ENCODE measurements around the gene MRPS35.

MRPS35 gene

DNA sequence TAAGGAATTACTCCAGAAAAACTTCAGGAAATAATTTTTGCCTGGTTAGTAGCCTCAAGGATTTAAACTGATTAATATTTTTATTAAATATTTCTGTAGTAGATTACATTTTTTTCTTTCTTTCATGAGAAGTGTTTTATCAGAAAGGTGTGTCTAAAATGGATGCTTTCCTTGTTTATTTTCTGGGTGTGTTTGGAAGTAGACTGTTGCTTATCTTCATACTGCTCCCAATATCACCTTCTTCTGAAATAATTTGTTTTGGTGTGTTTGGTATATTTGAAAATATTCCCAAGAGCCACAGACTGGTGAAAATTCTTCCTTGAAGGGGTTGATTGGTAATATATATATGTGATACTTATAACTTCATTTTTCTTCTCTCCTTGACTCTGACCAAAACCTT, 24.5 kb upstream of the MRPS35 start:
- DNase-seq (ENCODE audit: extremely low read depth, insufficient read length): no peak
- TF ChIP-seq, protein P1, sequence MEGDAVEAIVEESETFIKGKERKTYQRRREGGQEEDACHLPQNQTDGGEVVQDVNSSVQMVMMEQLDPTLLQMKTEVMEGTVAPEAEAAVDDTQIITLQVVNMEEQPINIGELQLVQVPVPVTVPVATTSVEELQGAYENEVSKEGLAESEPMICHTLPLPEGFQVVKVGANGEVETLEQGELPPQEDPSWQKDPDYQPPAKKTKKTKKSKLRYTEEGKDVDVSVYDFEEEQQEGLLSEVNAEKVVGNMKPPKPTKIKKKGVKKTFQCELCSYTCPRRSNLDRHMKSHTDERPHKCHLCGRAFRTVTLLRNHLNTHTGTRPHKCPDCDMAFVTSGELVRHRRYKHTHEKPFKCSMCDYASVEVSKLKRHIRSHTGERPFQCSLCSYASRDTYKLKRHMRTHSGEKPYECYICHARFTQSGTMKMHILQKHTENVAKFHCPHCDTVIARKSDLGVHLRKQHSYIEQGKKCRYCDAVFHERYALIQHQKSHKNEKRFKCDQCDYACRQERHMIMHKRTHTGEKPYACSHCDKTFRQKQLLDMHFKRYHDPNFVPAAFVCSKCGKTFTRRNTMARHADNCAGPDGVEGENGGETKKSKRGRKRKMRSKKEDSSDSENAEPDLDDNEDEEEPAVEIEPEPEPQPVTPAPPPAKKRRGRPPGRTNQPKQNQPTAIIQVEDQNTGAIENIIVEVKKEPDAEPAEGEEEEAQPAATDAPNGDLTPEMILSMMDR (IDR thresholded peaks at IDR 0.05; ENCODE audit: insufficient read depth, low read length, poor library complexity, severe bottlenecking): no peak
- no peak overlapping the region for H3K4me3 ChIP-seq (replicated peaks; ENCODE audit: low read depth, low read length)
- H3K27me3 ChIP-seq (replicated peaks; ENCODE audit: control insufficient read depth, insufficient read depth, low read length): no peaks in the 10 kb centered on the region
- H3K36me3 ChIP-seq (ENCODE audit: control insufficient read depth, insufficient read depth, low read length): no peaks in the 10 kb centered on the region; the same call in none of the 2 replicates

DNA sequence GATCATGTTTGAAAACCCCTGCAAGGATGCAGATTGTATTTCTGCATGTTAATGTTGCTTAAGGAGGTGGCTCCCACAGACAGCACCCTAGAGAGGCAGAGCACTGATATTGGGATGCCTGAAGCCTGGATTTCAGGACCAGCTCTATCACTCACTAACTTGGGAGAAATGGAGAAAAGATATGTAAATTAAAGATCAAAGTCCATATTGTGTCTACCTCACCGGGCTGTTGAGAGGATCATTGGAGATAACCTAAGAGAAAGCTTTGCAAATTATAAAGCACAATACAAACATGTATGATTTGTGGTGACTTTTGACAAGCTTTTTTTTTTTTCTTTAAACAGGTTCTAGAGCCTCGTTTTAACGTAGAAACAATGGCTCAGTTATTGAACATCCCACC, 22.0 kb upstream of the MRPS35 start:
- no peak overlapping the region for H3K4me3 ChIP-seq (replicated peaks; ENCODE audit: low read depth, low read length)
- no peaks in the 10 kb centered on the region; the same call in none of the 2 replicates for H3K36me3 ChIP-seq (ENCODE audit: control insufficient read depth, insufficient read depth, low read length)
- no peaks in the 10 kb centered on the region for H3K27me3 ChIP-seq (replicated peaks; ENCODE audit: control insufficient read depth, insufficient read depth, low read length)
- no peak for DNase-seq (ENCODE audit: extremely low read depth, insufficient read length)
- TF ChIP-seq, protein P1 (IDR thresholded peaks at IDR 0.05; ENCODE audit: insufficient read depth, low read length, poor library complexity, severe bottlenecking): no peak

DNA sequence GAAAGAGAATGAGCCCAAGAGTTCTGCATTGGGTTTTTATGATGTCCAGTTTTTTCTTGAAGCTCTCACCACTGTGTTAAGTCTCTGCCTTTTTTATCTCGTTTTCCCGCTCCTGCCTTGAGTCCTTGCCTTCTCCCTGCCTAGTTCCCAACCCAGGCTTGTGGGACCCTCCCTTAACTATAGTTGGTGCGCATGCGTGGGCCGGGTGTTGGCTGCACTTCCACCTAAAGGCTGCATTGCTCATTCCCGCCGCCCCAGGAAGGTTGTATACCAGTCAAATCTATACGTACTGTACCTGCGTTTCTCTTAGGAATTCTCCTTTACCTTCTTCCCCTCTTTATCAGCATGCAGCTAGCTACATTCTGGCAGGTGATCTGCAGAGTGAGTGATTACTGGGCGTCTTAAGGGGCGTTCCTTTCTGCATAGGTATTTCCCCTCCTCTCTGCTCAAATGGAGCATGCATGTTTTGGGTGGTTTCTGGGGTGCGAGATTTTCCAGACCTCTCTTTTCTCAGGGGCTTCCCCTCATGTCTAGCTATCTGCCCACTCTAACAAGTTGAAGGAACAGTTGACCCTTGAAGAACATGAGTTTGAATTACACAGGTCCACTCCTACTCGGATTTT, 21.0 kb upstream of the MRPS35 start:
- no peak overlapping the region for H3K4me3 ChIP-seq (replicated peaks; ENCODE audit: low read depth, low read length)
- TF ChIP-seq, protein P1 (IDR thresholded peaks at IDR 0.05; ENCODE audit: insufficient read depth, low read length, poor library complexity, severe bottlenecking): no peak
- no peaks in the 10 kb centered on the region for H3K27me3 ChIP-seq (replicated peaks; ENCODE audit: control insufficient read depth, insufficient read depth, low read length)
- DNase-seq (ENCODE audit: extremely low read depth, insufficient read length): no peak
- no peaks in the 10 kb centered on the region; the same call in none of the 2 replicates for H3K36me3 ChIP-seq (ENCODE audit: control insufficient read depth, insufficient read depth, low read length)

DNA sequence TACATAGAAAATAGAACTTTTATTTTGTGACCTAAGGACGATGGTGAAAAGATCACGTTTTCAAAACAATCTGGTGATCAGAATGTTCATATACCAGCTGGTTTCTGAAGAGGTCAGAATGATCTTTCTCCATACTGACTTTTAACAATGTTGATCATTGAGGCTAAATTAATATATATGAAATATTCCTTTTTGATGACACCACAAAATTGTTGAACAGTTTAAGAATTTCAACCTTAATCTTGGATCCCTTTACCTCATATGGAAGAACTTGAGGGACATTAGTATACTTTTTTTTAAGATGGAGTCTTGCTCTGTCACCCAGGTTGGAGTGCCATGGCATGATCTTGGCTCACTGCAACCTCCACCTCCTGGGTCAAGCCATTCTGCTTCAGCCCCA, 17.2 kb upstream of the MRPS35 start:
- DNase-seq (ENCODE audit: extremely low read depth, insufficient read length): no peak
- no peaks in the 10 kb centered on the region; the same call in 1 of the 2 replicates for H3K36me3 ChIP-seq (ENCODE audit: control insufficient read depth, insufficient read depth, low read length)
- TF ChIP-seq, protein P1 (IDR thresholded peaks at IDR 0.05; ENCODE audit: insufficient read depth, low read length, poor library complexity, severe bottlenecking): no peak
- no peak overlapping the region for H3K4me3 ChIP-seq (replicated peaks; ENCODE audit: low read depth, low read length)
- no peaks in the 10 kb centered on the region for H3K27me3 ChIP-seq (replicated peaks; ENCODE audit: control insufficient read depth, insufficient read depth, low read length)

DNA sequence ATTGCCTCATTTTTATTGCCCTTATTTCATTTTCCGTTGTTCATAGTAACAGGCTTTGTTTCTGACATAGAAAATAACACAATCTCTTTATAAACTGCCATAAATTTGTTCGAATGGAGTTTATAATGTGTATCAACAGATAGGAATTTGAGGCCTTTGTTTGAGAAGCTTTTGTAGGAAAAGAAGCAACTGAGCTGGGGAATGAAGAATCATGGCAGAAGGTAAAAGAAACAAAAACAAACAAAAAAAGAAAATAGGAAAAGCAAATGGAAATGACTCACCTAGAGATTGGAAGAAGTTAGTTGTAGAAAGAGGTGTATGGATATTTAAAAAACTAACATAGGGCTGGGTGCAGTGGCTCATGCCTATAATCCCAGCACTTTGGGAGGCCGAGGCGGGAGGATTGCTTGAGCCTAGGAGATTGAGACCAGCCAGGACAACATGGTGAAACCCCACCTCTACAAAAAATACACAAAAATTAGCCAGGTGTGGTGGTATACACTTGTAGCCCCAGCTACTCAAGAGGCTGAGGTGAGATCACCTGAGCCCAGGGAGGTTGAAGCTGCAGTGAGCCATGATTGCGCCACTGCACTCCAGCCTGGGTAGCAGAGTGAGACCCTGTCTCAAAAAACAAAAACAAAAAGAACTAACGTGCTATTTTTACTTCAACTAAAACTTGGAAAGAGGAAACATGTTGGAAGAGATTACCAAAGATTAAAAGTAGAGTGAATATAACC, 14.9 kb upstream of the MRPS35 start:
- no peaks in the 10 kb centered on the region for H3K27me3 ChIP-seq (replicated peaks; ENCODE audit: control insufficient read depth, insufficient read depth, low read length)
- no peak for DNase-seq (ENCODE audit: extremely low read depth, insufficient read length)
- TF ChIP-seq, protein P1 (IDR thresholded peaks at IDR 0.05; ENCODE audit: insufficient read depth, low read length, poor library complexity, severe bottlenecking): no peak
- no peak overlapping the region for H3K4me3 ChIP-seq (replicated peaks; ENCODE audit: low read depth, low read length)
- H3K36me3 ChIP-seq (ENCODE audit: control insufficient read depth, insufficient read depth, low read length): no peaks in the 10 kb centered on the region; the same call in 1 of the 2 replicates
